Measurements from ENCODE around the gene RTEL1.

GRCh38 chr20:63739130-63740069 lies 81.3 kb downstream of the RTEL1 start, which contains the start of gene SLC2A4RG:
- no peak for TF ChIP-seq POLR2AphosphoS5 (IDR thresholded peaks at IDR 0.05)
- TF ChIP-seq EZH2 (IDR thresholded peaks at IDR 0.05; ENCODE audit: borderline replicate concordance, insufficient read depth, low read length, poor library complexity, severe bottlenecking): no peak
- no peak for TF ChIP-seq MXI1 (conservative IDR thresholded peaks at IDR 0.05; ENCODE audit: poor library complexity, severe bottlenecking)
